Umbilical cord (tissue), 2 donors: ENCODE measurements around the gene CEP295NL. TPM values are rescaled to one million over a fixed set of nuclear protein-coding genes. Genes with fewer than 3 reads are reported as not detected.
A peak's percentile ranks its signal among the peaks of the same experiment; 100 is the strongest.
"Not testable (repeated sequence)": the region's sequence is repeated elsewhere in the genome, so short reads cannot be mapped to it uniquely, and the experiment has no call there.

Source experiments
- DNase-seq: peaks from one replicate; pipeline ENCODE4 v3.0.0-alpha.2; 2015; ENCODE audit warnings: low spot score
- total RNA-seq: library from RNA; depleted of rRNA; stranded (reverse); fragments of >200 nt; gene quantifications from one replicate; pipeline ENCODE4 v1.2.3, GENCODE V29; 2014; ENCODE audit warnings: low replicate concordance; ENCODE audit not compliant: insufficient read depth

Gene CEP295NL
- total RNA-seq, 1 donor from 2014 or later: 3.9 TPM

DNA sequence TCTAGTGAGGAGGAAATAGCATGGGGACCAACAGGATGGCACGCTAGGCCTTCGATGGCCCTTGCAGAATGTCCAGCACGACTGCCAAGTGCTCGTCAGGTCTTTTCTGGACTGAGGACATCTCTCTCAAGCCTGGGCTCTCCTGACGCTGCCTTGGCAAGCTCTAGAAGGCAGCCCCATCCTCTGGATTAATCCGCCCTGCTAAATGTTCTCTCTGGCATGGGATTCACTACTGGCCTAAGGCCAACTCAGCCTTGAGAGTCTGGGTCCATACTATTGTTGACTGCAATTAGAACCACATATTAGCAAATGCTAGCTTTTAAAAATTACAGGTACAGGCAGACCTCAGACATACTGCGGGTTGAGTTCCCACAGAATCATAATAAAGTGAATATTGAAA, 2.5 kb upstream of the CEP295NL start:
- DNase-seq: no peak

DNA sequence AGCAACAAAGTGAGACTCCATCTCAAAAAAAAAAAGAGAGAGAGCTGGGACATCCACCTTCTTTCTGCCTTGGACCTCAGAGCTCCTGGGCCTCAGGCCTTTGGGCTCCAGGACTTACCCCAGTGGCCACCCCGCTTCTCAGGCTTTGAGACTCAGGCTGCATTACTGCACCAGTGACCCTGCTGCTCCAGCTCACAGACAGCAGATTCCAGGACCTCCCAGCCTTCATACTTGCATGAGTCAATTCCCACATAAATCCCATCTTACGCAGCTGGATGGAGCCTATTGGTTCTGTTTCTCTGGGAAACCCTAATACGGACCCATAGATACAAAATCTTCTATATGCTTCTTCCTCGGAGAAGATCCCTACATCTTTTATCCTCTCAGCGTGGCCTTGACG, 2.1 kb upstream of the CEP295NL start:
- DNase-seq: peak; percentile 52

DNA sequence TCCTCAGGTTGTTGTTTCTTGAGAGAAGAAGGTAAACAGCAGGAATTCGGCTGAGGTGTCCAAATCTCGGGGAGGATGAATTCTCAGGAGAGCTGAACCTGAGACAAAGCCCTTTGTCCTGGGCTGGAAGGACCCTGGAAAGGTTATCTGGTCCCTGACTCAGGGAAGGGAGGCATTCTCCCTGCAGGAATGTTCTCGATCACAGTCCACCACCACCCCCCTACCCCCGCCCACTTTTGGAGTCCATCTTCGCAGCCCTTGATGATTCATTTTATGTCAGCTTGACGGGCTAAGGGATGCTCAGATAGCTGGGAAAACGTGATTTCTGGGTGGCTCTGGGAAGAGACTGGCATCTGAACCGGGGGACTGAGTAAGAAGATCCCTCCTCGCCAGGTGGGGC, 1.4 kb upstream of the CEP295NL start:
- no peak for DNase-seq

DNA sequence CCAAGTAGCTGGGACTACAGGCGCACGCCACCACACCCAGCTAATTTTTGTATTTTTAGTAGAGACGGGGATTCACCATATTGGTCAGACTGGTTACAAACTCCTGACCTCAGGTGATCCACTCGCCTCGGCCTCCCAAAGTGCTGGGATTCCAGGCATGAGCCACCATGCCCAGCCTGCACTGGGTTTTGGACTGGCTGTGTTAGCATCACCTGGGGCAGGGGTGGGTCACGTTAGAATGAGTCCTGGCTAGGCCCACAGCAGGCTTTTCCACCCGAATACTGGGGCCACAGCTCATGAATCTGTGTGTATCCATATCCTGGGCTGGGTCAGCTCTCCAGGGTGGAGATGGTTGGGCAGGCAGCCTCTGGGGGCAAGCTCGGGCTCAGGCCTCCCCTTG, 770 bp downstream of the CEP295NL start:
- DNase-seq: not testable (repeated sequence)

DNA sequence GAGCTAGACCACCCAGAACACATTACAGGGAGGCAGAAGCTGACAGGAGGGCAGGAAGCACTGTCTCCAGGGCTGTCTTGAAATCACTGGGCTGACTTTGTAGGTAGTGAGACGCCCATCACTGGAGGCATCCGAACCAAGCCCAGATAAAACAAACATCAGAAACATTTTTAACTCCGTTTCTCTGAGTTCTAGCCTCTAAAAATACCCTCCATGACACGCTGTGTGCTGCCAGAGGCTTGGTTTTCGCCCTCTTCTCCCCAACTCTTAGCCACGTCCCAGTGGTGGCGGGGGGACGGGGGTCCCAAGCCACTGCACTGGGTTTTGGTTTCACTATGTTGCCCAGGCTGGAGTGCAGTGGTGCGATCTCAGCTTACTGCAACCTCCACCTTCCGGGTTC, 1.2 kb downstream of the CEP295NL start:
- no peak for DNase-seq

DNA sequence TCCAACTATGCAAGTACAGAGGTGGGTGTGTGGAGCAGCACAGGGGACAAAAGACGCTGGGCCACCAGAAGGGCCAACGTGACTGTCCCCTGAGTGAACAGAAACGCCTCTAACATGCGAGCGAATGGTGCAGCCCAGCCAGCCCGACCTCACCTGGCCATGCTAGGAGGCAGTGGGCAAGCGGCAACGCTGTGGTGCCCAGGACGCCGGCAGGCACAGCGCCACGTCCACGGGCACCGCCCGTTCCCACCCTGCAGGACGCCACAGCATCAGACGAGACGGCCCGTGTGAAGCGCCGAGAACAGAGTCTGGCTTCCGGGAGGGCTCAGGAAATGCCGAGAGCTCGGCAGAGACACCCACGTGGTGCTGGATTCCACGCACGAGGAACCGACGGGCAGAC, 2.2 kb downstream of the CEP295NL start:
- no peak for DNase-seq

DNA sequence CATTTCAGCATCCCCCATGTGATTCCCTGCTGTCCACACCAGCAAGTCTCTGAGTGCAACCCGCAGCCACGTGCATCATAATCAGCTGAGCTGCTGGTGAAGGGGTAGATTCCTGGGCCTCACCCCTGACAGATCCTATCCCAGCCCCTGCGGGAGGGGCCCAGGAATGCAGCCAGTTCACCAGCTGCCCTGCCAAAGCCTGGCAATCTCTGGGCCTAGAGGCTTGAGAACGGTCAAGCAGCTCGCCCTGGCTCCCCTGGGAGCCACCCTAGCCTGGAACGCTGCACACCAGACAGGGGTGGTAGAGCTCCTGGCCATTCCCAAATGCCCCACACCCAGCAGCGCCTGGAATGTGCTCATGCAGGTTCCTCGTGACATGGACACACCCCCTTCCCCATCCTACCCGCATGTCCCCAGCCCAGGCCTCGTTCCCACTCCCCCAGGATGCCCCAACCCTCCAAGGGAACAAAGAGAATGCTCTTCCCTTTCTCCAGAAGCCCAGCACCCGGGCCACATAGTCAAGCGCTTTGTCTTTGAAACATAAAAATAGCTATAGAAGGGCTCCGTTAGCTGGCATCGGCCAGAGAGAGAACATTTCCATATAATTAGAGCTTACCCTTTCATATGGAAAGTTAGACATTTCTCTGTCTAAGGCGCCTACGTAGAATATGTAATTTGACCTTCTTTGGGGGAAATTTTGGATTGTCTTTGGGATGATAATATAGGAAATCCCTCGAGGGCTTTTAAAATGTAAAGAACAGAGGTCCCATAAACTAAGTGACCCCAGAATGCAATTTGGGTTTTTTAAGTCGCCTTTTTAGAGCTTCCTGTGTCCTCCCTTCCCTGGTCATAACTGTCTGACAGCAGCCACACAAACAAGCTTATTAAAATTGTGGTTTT, 3.4 kb downstream of the CEP295NL start:
- DNase-seq: peak; percentile 47

DNA sequence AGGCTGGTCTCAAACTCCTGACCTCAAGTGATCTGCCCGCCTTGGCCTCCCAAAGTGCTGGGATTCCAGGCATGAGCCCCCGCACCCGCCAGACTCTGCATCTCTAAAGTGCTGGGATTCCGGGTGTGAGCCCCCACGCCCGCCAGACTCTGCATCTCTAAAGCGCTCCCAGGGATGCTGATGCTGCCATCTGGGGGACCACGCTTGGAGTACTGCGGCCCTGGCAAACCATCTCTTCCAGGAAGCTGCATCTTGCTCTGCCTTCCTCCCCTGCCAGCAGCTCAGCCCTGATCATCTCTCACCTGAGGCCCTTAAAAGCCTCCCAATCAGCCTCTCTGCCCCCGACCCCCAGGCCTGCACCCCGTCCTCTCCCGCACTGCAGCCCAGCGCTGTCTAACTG, 4.1 kb downstream of the CEP295NL start:
- no peak for DNase-seq

DNA sequence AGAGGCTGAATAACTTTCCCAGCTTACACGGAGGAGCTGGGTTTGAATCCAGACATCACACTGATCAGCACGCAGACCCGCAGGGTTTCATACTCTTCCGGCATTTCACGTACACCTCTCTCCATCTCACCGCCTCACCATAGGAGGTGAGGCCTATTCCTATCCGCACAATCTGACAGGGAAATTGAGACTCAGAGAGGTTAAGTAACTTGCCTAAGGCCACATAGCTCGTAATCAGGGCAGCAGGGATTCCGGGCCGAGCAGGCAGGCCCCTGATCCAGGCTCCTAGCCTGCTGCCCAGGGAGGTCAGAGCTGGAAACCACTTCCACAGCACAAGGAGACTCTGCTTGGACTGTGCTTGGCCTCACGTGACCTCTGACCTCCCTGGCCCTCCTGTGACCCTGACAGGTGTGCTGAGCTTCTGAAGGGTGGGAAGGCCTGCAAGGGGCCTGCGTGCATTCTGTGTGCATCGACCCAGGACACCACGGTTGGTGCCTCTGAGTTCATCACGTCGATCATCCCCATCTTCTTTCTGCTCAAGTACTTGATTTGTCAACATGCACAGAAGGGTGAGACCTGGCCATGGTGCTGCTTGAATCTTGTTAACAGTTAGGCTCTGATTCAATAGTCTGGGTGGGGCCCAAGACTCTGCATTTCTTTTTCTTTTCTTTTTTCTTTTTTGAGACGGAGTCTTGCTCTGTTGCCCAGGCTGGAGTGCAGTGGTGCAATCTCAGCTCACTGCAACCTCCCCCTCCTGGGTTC, 4.7 kb downstream of the CEP295NL start:
- no peak for DNase-seq

DNA sequence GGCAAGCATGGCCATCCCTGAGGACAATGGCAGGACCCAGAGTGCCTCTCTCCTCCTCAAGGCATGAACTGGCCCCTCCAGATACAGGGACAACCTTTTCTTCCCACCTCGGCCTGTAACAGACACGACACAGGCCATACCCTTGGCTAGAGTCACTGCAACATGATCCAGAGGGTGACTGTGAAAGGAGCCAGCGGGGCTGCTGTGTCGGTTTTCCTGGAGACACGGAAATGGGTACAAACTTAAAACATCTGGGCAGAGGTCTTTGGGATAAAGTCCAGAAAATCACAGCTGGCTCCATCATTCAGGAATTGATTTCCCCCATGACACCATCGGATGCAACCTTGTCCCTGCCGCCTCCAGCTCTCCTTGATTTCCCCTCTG, 5.3 kb downstream of the CEP295NL start:
- no peak for DNase-seq

DNA sequence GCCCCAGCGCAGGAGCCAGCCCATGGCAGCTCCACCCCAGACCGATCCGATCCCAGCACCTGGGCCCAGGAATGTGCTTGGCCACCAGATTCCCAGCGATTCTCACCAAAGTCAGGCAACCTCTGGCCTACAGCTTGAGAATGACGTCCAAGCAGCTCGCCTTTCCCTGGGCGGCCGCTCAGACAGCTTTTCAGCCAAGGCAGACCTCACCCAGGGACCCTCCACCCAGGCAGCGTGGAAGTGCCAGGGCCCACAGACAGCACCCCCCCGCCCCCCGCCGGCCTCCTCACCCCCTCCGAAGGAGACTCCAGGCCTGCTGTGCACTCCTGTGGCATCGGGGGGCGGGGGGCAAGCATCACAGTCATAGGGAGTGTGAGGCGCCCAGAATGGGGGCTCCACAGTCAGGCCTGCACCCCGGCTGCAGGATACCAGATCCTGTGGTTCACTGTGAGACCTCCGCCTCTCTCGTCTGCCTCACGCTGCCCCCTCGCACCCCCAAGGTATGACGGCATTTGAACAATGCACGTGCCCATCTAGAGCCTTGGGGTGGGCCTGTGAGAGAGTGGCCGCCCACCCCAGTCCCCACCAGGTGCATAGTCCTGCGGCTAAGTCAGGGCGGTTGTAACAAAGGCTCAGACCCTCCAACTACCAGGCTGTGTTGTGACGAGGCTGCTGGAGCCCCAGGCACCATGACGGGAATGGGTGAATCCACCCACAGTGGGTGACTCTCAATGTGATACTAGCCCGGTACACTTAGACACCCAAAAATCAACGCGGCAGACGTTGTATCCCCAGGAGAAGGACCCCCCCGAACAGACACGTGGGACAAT, 6.0 kb downstream of the CEP295NL start:
- DNase-seq: no peak

DNA sequence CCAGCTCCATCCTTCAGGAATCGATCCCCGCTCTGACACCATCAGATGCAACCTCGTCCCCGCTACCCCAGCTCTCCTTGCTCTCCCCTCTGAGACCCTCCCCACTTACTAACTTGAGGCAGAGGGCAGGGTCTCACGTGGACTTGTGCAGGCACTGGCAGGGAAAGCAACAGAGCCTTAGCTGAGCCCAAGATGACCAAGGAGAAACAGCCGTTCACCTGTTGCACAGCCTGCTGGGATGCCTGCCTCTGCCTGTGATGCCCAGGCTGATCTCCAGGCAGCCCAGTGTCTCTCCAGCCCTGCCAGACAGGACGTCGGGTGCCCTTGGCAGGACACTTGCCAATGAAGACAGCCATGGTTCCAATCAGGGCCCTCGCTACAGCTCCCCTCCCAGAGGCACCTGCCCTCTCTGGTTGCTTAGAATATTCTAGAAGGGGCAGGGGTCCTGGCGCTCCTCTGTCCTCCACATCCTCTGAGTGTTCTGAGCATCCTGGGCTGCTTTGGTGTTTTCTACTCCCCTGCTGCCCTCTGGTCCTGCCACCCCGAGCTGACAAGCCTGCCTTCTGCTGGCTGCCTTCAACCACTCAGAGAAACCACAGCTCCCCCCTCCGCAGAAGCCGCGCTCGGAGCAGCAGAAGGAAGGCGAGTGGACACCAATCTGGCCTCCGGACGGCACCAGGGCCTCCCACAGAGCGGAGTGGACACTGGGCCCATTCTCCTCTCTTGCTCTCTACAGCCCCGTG, 6.7 kb downstream of the CEP295NL start:
- DNase-seq: no peak

DNA sequence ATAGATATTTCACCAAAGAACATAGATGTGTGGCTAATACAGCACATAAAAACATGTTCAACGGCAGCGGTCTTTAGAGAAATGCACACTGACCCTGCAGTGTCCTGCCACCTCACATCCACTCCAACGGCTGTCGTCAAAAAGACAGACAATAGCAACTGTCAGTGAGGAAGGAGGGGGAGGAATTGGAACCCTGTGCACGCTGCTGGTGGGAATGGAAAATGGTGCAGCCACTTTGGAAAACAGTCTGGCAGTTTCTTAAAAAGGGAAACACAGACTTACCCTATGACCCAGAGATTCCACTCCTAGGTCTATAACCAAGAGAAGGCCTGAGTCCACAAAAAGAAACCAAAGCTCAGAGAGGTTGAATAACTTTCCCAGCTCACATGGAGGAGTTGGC, 7.7 kb downstream of the CEP295NL start:
- no peak for DNase-seq

DNA sequence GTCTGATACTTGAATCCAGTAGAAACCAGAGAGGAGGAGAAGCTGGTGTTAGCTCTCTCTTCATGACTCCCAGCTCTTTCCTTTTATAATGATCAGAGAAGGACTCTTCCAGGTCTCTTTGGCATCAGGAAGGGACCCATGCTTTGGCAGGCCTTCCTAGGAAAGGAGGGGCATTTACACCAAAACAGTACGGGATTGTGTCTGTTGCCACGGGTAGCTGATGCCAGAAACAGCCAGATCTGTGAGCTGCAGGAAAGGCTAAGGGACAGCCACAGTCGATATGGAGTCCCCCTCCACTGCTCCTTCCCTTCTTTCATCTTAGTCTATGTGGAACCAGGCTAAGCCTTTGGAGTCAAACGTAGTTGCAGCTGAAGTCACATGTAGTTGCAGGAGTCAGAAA, 9.3 kb downstream of the CEP295NL start:
- DNase-seq: no peak

DNA sequence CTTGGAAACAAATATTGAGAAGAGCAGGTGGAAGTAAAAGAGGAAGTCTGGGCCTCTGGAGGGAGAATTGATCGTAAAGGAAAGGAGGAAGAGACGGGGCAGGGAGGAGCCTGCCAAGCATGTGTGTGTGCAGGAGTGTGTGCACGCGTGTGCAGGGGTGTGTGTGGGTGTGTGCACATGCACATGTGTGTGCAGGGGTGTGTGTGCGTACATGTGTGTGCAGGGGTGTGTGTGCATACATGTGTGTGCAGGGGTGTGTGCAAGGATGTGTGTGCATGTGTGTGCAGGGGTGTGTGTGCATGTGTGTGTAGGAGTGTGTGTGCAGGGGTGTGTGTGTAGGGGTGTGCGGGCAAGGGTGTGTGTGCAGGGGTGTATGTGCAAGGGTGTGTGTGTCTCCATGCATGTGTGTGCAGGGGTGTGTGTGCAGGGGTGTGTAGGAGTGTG, 10.0 kb downstream of the CEP295NL start:
- DNase-seq: no peak

DNA sequence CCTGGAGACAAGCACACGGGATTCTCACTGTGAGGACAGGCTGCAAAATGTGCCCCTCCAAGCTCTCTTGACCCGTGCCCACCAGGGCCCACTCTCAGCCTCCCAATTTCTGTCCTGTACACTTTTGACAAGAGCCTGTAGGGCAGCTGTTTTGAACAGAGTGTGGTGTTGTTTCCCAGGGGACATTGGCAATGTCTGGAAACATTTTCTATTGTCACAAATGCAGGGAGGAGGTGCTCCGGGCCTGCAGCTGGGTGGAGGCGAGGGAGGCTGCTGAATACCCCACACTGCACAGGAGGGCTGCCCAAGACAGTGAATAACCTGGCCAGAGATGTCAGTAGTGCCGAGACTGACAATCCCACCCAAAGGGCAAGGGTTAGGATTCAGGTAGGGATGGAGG, 10.5 kb downstream of the CEP295NL start:
- no peak for DNase-seq

DNA sequence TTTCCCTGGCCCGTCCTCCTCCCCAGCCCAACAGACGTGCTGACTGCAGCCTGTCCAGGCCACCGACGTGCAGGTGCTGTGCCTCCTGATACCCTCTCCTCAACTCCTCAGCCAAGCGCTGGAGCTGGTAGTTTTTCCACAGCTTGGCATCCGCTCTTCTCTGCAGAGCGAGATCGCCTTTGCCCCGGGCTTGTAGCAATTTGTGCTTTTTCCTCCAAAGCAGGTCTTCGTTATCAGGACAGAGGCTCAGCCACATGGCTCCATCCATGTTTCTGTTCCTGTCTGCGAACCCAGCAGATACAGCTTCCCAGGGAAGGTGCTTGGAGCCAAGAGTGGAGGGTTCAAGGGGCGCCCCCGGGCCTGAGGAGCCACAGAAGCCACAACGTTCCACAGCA, 10.9 kb downstream of the CEP295NL start:
- no peak for DNase-seq

DNA sequence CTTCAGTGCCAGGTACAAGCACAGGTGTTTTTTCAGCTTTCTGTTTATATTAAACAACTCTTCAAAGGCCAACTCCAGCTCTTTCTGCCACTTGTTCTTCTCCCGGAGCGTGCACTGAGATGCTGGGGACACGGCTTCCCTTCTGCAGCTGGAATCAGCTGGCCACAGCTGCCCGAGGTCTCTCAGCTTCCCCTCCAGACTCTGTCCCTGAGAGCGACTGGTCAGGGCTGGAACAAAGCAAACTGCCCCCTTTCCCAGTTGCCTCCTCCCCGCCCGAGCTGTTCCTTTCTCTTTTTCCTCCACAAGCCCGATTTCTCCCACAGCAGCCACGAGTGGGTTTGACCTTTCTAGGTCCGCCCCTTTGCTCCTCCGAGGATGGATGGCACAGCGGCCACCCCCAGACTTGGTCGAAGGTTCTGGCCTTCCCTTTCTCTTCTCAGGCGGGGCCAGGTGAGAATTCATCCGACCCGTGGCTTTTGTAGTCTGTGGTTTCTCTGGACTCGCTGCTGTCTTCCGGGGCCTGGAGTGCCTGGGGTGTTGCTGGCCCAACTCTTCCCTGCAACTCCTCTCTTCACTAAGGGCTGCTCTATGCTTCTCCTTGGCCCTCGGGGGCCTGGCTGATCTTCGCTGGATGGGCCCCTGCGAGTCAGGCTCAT, 11.5 kb downstream of the CEP295NL start:
- no peak for DNase-seq

DNA sequence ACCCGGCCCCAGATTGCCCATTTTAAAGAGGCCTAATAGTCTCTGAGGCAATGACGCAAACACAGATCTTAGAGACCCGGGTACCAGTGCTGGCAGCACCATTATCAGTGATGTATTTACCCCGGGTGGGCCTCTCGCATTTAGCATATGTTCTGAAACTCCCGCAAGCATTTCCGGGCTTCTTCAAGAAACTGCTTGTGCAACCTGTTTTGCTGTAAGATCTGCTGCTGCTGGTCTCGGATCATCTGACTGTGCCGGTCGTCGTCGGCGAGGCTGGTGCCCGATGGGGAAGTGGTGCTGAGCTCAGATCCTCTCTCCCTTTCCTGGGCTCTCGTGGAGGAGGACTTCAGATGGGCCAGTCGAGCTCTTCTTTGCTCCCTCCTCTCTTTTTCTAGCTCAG, 12.5 kb downstream of the CEP295NL start:
- peak; percentile 66 for DNase-seq

DNA sequence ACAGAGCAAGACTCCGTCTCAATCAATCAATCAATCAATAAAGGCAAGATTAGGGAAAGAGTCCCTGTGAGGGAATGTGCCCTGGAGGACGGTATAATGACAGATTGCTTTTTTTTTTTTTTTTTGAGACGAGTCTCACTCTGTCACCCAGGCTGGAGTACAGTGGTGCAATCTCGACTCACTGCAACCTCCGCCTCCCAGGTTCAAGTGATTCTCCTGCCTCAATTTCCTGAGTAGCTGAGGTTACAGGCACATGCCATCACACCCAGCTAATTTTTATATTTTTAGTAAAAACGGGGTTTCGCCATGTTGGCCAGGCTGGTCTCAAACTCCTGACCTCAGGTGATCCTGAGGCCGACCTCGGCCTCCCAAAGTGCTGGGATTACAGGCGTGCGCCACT, 12.9 kb downstream of the CEP295NL start:
- DNase-seq: not testable (repeated sequence)

DNA sequence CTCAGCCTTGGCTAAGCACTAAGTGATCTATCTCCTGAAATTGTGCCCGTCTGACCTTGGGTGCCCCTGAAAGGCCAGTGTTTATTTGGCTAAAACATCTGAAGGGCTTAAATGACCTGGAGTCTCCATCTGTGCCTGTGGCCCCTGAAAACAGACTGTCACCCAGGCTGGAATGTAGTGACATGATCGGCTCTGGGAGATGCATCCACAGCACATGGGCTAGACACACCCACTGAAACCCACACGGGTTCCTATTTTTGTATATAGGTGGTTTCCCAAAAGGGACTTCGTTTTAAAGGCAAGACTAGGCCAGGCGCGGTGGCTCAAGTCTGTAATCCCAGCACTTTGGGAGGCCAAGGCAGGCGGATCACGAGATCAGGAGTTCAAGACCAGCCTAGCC, 13.5 kb downstream of the CEP295NL start:
- no peak for DNase-seq
